ENCODE data around the gene TEX30. TPM values are rescaled to one million over a fixed set of nuclear protein-coding genes. Genes with fewer than 3 reads are reported as not detected.

TEX30 gene
- total RNA-seq, 1 experiment from 2014 or later: 8.9 TPM

DNA sequence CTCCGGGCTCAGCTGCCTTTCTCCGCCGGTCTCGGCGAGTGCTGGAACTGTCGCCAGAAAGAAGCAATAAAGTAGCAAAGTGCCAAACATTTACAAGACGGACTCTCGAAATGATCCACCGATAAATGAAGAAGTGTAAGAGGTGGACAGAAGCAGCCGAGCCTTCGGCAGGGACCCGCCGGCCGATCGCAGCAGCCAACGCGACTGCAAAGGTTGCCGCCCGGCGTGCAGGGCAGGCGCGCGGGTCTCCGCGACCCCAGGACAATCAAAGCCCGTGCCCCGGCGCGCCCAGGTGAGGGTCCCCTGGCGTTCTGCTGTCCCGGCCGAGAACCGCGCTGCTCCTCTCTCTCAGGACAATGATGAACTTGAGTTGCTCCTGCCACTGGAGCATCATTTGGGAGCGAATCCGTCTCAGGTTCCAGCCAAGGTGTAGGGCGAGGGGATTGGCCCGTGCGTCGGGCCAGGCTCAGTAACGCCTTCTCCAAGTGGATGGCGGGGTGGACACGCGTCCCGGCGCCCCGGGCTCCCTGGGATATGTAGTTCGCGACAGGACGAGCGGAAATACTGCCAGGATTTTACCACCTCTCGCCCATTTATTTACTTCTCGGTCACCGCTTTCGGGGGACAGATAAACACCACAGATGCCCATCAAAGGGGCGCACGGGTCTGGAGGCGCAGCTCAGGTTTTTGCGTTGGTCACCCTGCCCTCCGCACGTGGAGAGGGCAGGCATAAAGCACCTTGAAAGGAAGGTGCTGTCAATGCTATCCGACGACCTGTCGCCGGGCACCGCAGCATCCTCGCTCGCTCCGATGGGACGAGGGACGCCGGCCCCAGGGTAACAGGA is 25.2 kb upstream of the TEX30 start, which contains the start of the genes BIVM and POGLUT2:
TSS of gene BIVM (plus strand) at position 539 of the 845 bp plus-strand sequence. CDS start 8,149 bp downstream, outside the sequence.
TSS of gene POGLUT2 (minus strand) at position 396 of the 845 bp plus-strand sequence. CDS start at position 90, 306 bp downstream.
- Mint-ChIP-seq H3K9me3 (no peaks in the 10 kb centered on the region), H3K27me3 (ENCODE audit: low read depth) (peaks cover 18% of the 10 kb centered on the region), H3K4me3 (peak within 1 kb of the TSS; percentile 97), H3K36me3 (peaks cover 2% of the 10 kb centered on the region; the same call in 1 of the 2 replicates), H3K27ac (no peak within 1 kb of the TSS), H3K4me1 (peaks cover 18% of the 10 kb centered on the region)
- DNase-seq (ENCODE audit: low spot score): peak; percentile 94
- CTCF ChIA-PET: interaction anchor here (1.0 to 1.8 kb wide), 3 partner anchors 11 to 207 kb away, joined by 3 to 16 read pairs (median 9); partner anchors contain the start of gene TEX30
- TF ChIP-seq, protein P1, sequence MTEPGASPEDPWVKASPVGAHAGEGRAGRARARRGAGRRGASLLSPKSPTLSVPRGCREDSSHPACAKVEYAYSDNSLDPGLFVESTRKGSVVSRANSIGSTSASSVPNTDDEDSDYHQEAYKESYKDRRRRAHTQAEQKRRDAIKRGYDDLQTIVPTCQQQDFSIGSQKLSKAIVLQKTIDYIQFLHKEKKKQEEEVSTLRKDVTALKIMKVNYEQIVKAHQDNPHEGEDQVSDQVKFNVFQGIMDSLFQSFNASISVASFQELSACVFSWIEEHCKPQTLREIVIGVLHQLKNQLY (CRISPR knock-in tag; IDR thresholded peaks at IDR 0.05): no peak
- TF ChIP-seq, protein P2, sequence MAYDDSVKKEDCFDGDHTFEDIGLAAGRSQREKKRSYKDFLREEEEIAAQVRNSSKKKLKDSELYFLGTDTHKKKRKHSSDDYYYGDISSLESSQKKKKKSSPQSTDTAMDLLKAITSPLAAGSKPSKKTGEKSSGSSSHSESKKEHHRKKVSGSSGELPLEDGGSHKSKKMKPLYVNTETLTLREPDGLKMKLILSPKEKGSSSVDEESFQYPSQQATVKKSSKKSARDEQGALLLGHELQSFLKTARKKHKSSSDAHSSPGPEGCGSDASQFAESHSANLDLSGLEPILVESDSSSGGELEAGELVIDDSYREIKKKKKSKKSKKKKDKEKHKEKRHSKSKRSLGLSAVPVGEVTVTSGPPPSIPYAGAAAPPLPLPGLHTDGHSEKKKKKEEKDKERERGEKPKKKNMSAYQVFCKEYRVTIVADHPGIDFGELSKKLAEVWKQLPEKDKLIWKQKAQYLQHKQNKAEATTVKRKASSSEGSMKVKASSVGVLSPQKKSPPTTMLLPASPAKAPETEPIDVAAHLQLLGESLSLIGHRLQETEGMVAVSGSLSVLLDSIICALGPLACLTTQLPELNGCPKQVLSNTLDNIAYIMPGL (CRISPR knock-in tag; IDR thresholded peaks at IDR 0.05): peak; percentile 53; the same call in 1 of the 2 replicates
- TF ChIP-seq ETV6 (CRISPR knock-in tag; IDR thresholded peaks at IDR 0.05) (peak; percentile 63), NFYB (CRISPR knock-in tag; conservative IDR thresholded peaks at IDR 0.05; ENCODE audit: low read depth) (peak; percentile 96), FOXK1 (CRISPR knock-in tag; IDR thresholded peaks at IDR 0.05) (peak; percentile 91), SP1 (CRISPR knock-in tag; conservative IDR thresholded peaks at IDR 0.05) (peak; percentile 48), CREM (CRISPR knock-in tag; IDR thresholded peaks at IDR 0.05) (peak; percentile 63; the same call in 1 of the 2 replicates), SOX15 (CRISPR knock-in tag; IDR thresholded peaks at IDR 0.05) (no peak), MYBL2 (CRISPR knock-in tag; IDR thresholded peaks at IDR 0.05) (0 out of 2 replicates have a peak, but pooled peaks have one; percentile 3), ZNF263 (CRISPR knock-in tag; IDR thresholded peaks at IDR 0.05; ENCODE audit: low read depth) (no peak)
- TF ChIP-seq, protein P3, sequence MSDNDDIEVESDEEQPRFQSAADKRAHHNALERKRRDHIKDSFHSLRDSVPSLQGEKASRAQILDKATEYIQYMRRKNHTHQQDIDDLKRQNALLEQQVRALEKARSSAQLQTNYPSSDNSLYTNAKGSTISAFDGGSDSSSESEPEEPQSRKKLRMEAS (CRISPR knock-in tag; IDR thresholded peaks at IDR 0.05): peak; percentile 46
- TF ChIP-seq, protein P4, sequence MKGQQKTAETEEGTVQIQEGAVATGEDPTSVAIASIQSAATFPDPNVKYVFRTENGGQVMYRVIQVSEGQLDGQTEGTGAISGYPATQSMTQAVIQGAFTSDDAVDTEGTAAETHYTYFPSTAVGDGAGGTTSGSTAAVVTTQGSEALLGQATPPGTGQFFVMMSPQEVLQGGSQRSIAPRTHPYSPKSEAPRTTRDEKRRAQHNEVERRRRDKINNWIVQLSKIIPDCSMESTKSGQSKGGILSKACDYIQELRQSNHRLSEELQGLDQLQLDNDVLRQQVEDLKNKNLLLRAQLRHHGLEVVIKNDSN (CRISPR knock-in tag; IDR thresholded peaks at IDR 0.05): peak; percentile 82
- TF ChIP-seq, protein P5, sequence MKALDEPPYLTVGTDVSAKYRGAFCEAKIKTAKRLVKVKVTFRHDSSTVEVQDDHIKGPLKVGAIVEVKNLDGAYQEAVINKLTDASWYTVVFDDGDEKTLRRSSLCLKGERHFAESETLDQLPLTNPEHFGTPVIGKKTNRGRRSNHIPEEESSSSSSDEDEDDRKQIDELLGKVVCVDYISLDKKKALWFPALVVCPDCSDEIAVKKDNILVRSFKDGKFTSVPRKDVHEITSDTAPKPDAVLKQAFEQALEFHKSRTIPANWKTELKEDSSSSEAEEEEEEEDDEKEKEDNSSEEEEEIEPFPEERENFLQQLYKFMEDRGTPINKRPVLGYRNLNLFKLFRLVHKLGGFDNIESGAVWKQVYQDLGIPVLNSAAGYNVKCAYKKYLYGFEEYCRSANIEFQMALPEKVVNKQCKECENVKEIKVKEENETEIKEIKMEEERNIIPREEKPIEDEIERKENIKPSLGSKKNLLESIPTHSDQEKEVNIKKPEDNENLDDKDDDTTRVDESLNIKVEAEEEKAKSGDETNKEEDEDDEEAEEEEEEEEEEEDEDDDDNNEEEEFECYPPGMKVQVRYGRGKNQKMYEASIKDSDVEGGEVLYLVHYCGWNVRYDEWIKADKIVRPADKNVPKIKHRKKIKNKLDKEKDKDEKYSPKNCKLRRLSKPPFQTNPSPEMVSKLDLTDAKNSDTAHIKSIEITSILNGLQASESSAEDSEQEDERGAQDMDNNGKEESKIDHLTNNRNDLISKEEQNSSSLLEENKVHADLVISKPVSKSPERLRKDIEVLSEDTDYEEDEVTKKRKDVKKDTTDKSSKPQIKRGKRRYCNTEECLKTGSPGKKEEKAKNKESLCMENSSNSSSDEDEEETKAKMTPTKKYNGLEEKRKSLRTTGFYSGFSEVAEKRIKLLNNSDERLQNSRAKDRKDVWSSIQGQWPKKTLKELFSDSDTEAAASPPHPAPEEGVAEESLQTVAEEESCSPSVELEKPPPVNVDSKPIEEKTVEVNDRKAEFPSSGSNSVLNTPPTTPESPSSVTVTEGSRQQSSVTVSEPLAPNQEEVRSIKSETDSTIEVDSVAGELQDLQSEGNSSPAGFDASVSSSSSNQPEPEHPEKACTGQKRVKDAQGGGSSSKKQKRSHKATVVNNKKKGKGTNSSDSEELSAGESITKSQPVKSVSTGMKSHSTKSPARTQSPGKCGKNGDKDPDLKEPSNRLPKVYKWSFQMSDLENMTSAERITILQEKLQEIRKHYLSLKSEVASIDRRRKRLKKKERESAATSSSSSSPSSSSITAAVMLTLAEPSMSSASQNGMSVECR (CRISPR knock-in tag; IDR thresholded peaks at IDR 0.05; ENCODE audit: borderline replicate concordance): peak; percentile 47; the same call in 1 of the 2 replicates
- TF ChIP-seq, protein P6, sequence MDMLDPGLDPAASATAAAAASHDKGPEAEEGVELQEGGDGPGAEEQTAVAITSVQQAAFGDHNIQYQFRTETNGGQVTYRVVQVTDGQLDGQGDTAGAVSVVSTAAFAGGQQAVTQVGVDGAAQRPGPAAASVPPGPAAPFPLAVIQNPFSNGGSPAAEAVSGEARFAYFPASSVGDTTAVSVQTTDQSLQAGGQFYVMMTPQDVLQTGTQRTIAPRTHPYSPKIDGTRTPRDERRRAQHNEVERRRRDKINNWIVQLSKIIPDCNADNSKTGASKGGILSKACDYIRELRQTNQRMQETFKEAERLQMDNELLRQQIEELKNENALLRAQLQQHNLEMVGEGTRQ (CRISPR knock-in tag; IDR thresholded peaks at IDR 0.05): peak; percentile 81
- peak; percentile 90 for ATAC-seq
- POLR2A ChIA-PET: interaction anchor here (0.9 kb wide), 1 partner anchor 207 kb away, joined by 4 read pairs; no protein-coding TSS in a partner anchor

All from WTC11 (cell line).